H54 (cell line): ENCODE results near the gene KCNK18.

Source experiments
- DNase-seq: peaks from one replicate; pipeline ENCODE4 v3.0.0; 2011; ENCODE audit warnings: low spot score, mixed read lengths; ENCODE audit not compliant: insufficient read length
- FAIRE-seq: peaks from 3 replicates; lab custom pipeline; 2011; peaks lifted over from hg19 to GRCh38; lab: Jason Lieb, UNC
- POLR2A ChIP-seq: IDR thresholded peaks from 2 replicates; pipeline ENCODE4 v1.6.1; 2011; ENCODE audit warnings: low read depth, mild to moderate bottlenecking, low read length

KCNK18 gene

DNA sequence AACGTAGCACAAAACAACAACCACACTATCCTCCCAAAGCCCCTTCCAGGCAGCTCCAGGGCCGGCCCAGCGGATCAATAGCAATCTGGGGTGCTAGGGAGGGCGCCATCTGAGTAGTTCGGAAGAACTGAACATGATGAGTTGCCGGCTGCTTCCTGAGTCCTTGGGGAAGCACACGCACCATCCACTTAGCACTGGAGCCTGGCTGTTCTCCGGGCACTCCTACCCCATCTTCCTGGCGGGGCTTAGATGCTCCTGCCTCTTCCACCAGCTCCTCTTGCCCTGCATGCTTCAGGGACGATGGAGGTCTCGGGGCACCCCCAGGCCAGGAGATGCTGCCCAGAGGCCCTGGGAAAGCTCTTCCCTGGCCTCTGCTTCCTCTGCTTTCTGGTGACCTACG lies at the start of gene KCNK18:
TSS of gene KCNK18 (plus strand) at position 301 of the 400 bp plus-strand sequence. CDS start at position 301, 0 bp downstream.
- FAIRE-seq, result no peak
- TF ChIP-seq POLR2A, result no peak

DNA sequence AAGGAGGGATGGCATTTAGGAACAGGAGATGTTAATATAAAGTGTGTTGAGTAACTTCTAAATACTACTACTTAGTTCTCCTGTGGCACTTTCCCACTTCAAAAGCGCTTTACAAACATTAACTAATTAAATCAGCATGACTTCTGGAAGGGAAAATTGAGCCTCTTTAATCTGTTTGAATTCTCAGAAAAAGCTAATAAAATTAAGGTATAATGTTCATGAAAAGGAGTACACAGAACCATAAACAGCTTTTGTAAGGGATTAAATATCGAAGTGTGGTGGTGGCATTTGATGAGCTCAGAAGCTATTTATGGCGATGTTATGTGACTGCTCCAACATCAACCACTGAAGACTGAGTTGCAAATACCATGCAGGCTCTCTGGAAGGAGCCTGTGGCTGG lies 49.0 kb upstream of the KCNK18 start:
- FAIRE-seq (no peak), DNase-seq (no peak)
- no peak for TF ChIP-seq POLR2A

More for the DNA sequence above, at the start of gene KCNK18:
- no peak for DNase-seq

- FAIRE-seq, result no peak
- no peak for TF ChIP-seq POLR2A
These were observed 44.6 kb upstream of the KCNK18 start for GRCh38 chr10:117152668-117153067.

GRCh38 chr10:117158297-117158696 lies 39.0 kb upstream of the KCNK18 start:
- FAIRE-seq, result no peak
- TF ChIP-seq POLR2A, result no peak
- DNase-seq, result no peak

More at GRCh38 chr10:117152668-117153067, 44.6 kb upstream of the KCNK18 start:
- no peak for DNase-seq

GRCh38 chr10:117159390-117159789 lies 37.9 kb upstream of the KCNK18 start:
- FAIRE-seq (no peak), DNase-seq (no peak)
- TF ChIP-seq POLR2A, result no peak

DNA sequence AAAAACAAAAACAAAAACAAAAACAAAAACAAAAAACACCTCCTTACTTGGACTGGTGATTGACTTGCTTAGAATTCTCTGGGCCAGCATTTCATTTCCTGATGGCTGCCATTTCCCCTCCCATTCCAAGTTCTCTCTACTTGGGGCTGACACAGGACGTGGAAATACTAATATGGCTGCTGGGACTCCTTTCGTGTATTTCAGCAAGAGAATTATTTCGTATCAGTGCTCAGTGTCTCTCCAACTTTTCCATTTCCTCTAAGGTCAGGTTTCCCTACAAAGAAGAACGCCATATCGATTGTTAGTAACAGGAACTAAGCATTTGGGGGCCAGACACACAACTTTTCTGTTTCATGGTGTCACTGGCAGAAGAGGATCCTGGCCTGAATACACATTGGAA lies 36.7 kb upstream of the KCNK18 start:
- TF ChIP-seq POLR2A, result no peak
- no peak for DNase-seq
- FAIRE-seq, result no peak

- TF ChIP-seq POLR2A, result no peak
- DNase-seq, result no peak
- FAIRE-seq, result no peak
These were observed 35.8 kb upstream of the KCNK18 start for GRCh38 chr10:117161386-117162033.

GRCh38 chr10:117162093-117163060 lies 34.9 kb upstream of the KCNK18 start:
- TF ChIP-seq POLR2A, result no peak
- DNase-seq (no peak), FAIRE-seq (no peak)

- DNase-seq, result no peak
- no peak for FAIRE-seq
- no peak for TF ChIP-seq POLR2A
These were observed 34.0 kb upstream of the KCNK18 start for GRCh38 chr10:117163061-117163953.

DNA sequence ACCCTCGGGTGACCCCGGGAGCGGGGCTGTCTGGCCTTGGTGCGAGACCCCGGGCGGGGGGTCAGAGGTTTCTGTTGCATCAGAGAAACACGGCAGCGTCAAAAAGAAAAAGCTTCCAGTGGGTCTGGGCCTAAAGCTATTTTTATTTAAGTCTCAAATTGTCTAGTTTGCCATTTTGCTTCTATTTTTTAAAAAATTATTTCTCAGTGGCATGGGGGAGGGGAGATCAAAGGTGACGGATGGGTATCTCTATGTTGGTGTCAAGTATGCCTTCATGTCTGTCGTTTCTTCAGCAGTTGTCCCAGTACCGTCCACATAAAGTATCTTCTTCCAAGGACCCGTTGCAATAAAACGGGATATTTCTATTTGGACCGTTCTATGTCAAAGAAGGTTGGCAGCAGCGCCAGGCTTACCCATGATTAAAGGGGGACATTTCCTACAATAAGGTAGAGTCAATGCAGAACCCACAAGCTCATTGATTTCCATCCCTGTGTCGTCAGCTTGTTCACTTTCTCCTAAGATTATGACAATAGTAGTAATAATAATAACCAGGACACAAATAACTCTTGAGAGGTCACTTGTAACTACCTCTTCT lies 33.2 kb upstream of the KCNK18 start:
- FAIRE-seq, result no peak
- no peak for DNase-seq
- TF ChIP-seq POLR2A, result no peak

DNA sequence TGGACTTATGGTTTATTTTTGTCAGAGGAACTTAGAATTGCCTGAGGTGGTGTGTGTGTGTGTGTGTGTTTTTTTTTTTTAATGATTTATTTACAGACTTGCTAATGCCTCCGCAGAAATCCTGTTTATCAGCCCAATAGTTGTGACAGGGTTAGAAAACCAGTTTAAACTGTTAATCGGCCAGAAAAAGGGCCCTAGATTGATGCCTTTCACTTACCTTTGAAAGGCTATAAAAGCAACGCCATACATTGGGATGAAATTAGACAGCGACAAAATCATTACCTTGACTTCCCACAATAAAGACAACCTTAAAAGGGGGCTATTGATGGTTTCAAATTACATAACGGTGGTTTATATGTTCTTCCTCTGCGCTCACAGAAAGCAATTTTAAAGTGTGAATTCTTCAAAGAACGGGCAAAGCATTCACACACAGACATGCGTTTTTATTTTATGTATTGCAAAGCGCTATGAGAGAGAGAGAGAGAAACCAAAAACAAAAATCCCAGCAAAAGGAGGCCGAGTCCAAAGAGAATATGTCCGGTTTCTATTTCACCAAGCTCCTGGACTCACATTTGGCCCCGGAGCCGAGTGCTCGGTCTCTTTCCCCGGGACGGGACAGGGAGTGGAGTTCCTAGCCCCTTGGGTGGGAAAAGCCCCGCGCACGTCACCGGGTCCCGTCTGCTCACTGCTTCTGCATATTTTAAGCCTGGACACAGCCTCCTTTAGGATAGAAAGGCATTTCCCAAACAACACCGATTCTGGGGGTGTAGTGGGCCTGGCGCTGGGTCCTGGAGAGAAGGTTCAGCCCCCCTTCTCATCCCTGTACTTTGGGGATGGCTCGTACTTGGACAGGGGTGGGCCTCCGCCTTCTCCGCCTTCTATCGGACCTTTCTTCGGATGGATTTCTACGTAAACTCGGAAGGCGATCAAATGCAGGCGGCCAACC lies 32.4 kb upstream of the KCNK18 start:
- no peak for TF ChIP-seq POLR2A
- FAIRE-seq (no peak), DNase-seq (no peak)
